CD4-positive, alpha-beta T cell (primary cell): ENCODE measurements around the gene CFAP410. TPM values are rescaled to one million over a fixed set of nuclear protein-coding genes. Genes with fewer than 3 reads are reported as not detected.

Experiments
- ATAC-seq: fragments of 200-7000 bp; cut with Tn5 transposase; one replicate; pipeline ENCODE4 v1.10.0; 2022; ENCODE audit warnings: mild to moderate bottlenecking; ENCODE audit not compliant: poor library complexity
- CTCF ChIA-PET: fragments of 350-600 bp; sonication (Branson Sonifier 250); formaldehyde crosslinking; loops from one replicate; lab custom pipeline; 2021; ENCODE audit warnings: antibody characterized with exemption, inconsistent platforms; lab: Charles Lee
- POLR2A ChIA-PET: fragments of 350-600 bp; sonication (Branson Sonifier 250); formaldehyde crosslinking; loops from one replicate; lab custom pipeline; 2021; ENCODE audit warnings: antibody characterized with exemption, inconsistent platforms; lab: Charles Lee
- DNase-seq, 14 experiments: peaks; one replicate each; pipeline ENCODE4 v3.0.0-alpha.2; 2013 to 2020; ENCODE audit warnings: mixed read lengths in 2 of 14
- H3K27ac ChIP-seq, 2 donors: one replicate each; pipeline versions ENCODE4 v1.5.1 to v1.7.0; 2013; ENCODE audit warnings: low read length in 2 of 2, low read depth in 1 of 2, mild to moderate bottlenecking in 1 of 2
- H3K27me3 ChIP-seq, 2 experiments: 1 replicate in 1 of 2; 2 replicates in 1 of 2; pipeline versions ENCODE4 v1.6.1 to v1.7.0; 2013; ENCODE audit warnings: low read length in 2 of 2, control low read depth in 1 of 2, mild to moderate bottlenecking in 1 of 2, moderate library complexity in 1 of 2; ENCODE audit not compliant: insufficient read depth in 2 of 2, control insufficient read depth in 1 of 2
- H3K36me3 ChIP-seq: one replicate; pipeline ENCODE4 v1.6.1; 2013; ENCODE audit warnings: low read length, control low read depth; ENCODE audit not compliant: insufficient read depth
- H3K4me1 ChIP-seq: one replicate; pipeline ENCODE4 v1.6.1; 2013; ENCODE audit warnings: low read length, control low read depth; ENCODE audit not compliant: insufficient read depth
- H3K4me3 ChIP-seq: one replicate; pipeline ENCODE4 v1.5.1; 2013; ENCODE audit warnings: mild to moderate bottlenecking, low read length, moderate library complexity
- H3K9me3 ChIP-seq, 2 experiments: 1 replicate in 1 of 2; 2 replicates in 1 of 2; pipeline versions ENCODE4 v1.6.1 to v1.7.0; 2013; ENCODE audit warnings: low read length in 2 of 2, mild to moderate bottlenecking in 2 of 2, control low read depth in 1 of 2, moderate library complexity in 1 of 2; ENCODE audit not compliant: control insufficient read depth in 1 of 2, insufficient read depth in 1 of 2
- H3K27ac Mint-ChIP-seq: one replicate; pipeline ENCODE4 v1.8.0; 2020; ENCODE audit warnings: mixed read lengths
- H3K27me3 Mint-ChIP-seq: one replicate; pipeline ENCODE4 v1.8.0; 2021; ENCODE audit warnings: mixed read lengths
- H3K36me3 Mint-ChIP-seq: one replicate; pipeline ENCODE4 v1.8.0; 2021; ENCODE audit warnings: low read depth, mixed read lengths
- H3K4me1 Mint-ChIP-seq: one replicate; pipeline ENCODE4 v1.8.0; 2021; ENCODE audit warnings: low read depth, mixed read lengths
- H3K4me3 Mint-ChIP-seq: one replicate; pipeline ENCODE4 v1.8.0; 2020; ENCODE audit warnings: mild to moderate bottlenecking, mixed read lengths
- H3K9me3 Mint-ChIP-seq: one replicate; pipeline ENCODE4 v1.8.0; 2020; ENCODE audit warnings: mixed read lengths
- intact Hi-C, 2 experiments: fragments of 100-400 bp; cut with DNase I in 1 of 2; cut with micrococcal nuclease in 1 of 2; formaldehyde crosslinking; loops; one replicate each; pipeline versions ENCODE4 v1.15.1 to v1.9.0; 2023 to 2025; cut with DNase I, micrococcal nuclease
- total RNA-seq, 174 experiments: library from RNA in 2 of 174; stranded (reverse) in 2 of 174; gene quantifications; one replicate each; pipeline ENCODE4 v1.2.3 and lab custom pipeline; 2021 to 2026
- TF ChIP-seq, protein P1 (sequence below): fragments of 200-600 bp; IDR thresholded peaks from one replicate; pipeline ENCODE4 v1.8.0; 2022; ENCODE audit warnings: antibody characterized with exemption, mild to moderate bottlenecking

The CFAP410 gene
- total RNA-seq, 2 experiments from 2014 or later: 50.1 to 51.6 TPM

DNA sequence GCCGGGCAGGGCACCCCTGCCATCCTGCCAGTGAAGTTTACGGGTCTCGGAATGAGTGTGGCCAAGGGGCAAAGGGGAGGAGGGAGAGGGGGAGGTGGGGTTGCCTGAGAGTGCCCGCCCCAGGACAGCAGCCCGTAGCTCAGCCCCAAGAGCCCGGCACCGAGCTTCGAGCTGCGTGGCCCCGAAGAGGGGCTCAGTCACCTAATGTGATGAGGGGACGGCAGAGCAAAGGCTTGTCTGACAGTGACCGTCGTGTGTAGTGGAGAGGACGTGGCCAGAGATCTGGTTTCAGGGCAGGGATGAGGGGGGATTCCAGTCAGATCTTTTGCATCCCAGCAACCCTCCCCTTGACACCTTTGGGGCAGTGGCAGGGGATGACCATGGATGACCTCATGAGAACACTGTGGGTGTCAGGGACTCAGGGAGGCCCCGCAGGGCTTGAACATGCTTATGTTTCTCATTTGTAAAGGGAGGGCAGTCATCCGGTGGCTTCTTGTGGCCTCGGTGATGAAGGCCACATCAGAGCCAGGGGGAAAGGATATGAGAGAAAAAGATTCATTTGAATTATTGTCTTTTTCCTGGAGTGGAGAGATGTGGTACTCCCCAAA lies 13.2 kb upstream of the CFAP410 start:
- Histone ChIP-seq H3K36me3 (no peaks in the 10 kb centered on the region), H3K4me1 (peaks cover 57% of the 10 kb centered on the region), H3K4me3 (no peak overlapping the region), H3K27me3 (peaks cover 15% of the 10 kb centered on the region in 2 experiments), H3K27ac (no peak overlapping the region), H3K9me3 (peaks cover 0 to 5% of the 10 kb centered on the region in 2 experiments)
- ATAC-seq: no peak
- DNase-seq: no peak
- Mint-ChIP-seq H3K4me3 (peak overlapping the region; percentile 80), H3K27ac (no peak overlapping the region), H3K27me3 (peaks cover 10% of the 10 kb centered on the region), H3K4me1 (peaks cover 44% of the 10 kb centered on the region), H3K9me3 (no peaks in the 10 kb centered on the region), H3K36me3 (no peaks in the 10 kb centered on the region)
- CTCF ChIA-PET: no interaction called here
- TF ChIP-seq, protein P1, sequence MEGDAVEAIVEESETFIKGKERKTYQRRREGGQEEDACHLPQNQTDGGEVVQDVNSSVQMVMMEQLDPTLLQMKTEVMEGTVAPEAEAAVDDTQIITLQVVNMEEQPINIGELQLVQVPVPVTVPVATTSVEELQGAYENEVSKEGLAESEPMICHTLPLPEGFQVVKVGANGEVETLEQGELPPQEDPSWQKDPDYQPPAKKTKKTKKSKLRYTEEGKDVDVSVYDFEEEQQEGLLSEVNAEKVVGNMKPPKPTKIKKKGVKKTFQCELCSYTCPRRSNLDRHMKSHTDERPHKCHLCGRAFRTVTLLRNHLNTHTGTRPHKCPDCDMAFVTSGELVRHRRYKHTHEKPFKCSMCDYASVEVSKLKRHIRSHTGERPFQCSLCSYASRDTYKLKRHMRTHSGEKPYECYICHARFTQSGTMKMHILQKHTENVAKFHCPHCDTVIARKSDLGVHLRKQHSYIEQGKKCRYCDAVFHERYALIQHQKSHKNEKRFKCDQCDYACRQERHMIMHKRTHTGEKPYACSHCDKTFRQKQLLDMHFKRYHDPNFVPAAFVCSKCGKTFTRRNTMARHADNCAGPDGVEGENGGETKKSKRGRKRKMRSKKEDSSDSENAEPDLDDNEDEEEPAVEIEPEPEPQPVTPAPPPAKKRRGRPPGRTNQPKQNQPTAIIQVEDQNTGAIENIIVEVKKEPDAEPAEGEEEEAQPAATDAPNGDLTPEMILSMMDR: no peak
- POLR2A ChIA-PET: interaction anchor here (1.3 kb wide), 1 partner anchor 13 kb away, joined by 13 read pairs; the partner anchor contains the start of gene CFAP410
- intact Hi-C loops: loop anchor here in 1 of 2 experiments (5.0 to 10.0 kb wide), 2 partner anchors 50 to 62 kb away; partner anchors contain the start of gene PFKL

DNA sequence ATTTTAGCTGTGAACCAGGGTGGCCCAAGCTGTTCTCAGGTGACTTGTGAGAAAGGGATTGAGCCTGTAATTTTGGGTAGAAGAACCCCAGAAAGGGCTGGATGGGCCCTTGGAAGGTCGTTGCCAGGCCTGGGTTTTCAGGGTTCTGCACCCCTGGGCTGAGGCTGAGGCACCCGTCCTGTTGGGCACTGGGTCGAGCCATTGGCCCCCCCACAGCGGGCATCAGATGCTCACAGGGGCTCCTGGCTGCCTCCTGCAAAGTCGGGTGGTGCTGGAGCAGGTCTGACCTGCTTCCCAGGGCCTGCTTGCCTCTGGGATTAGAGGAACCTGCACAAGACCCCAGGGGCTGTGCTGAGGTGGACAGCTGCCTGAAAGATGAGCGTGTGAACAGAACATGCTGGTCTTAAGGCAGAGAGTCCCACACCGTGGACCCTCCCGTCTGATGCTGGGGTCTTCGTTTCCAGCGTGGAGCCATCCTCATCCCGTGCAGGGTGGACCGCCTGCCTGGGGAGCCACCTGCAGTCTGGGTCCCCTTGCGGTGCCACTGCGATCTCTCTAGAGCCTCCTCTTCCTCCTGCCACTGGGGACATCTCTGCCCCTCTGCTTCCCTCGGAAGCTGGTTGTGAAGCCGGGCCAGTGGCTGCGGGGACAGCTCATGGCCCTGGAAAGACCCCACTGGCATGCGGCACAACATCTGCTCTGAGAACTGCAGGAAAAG lies 12.5 kb upstream of the CFAP410 start:
- ATAC-seq: no peak
- Mint-ChIP-seq H3K4me3 (no peak overlapping the region), H3K9me3 (no peaks in the 10 kb centered on the region), H3K4me1 (peaks cover 44% of the 10 kb centered on the region), H3K27ac (no peak overlapping the region), H3K27me3 (peaks cover 13% of the 10 kb centered on the region), H3K36me3 (no peaks in the 10 kb centered on the region)
- TF ChIP-seq, protein P1: no peak
- ChIA-PET POLR2A (no interaction called here), CTCF (no interaction called here)
- Histone ChIP-seq H3K27me3 (peaks cover 15% of the 10 kb centered on the region in 2 experiments), H3K36me3 (no peaks in the 10 kb centered on the region), H3K4me1 (peaks cover 55% of the 10 kb centered on the region), H3K9me3 (peaks cover 0 to 5% of the 10 kb centered on the region in 2 experiments), H3K4me3 (no peak overlapping the region), H3K27ac (no peak overlapping the region)
- no peak for DNase-seq
- intact Hi-C loops: loop anchor here in 1 of 2 experiments (5.0 to 10.0 kb wide), 2 partner anchors 49 to 63 kb away; partner anchors contain the start of gene PFKL

DNA sequence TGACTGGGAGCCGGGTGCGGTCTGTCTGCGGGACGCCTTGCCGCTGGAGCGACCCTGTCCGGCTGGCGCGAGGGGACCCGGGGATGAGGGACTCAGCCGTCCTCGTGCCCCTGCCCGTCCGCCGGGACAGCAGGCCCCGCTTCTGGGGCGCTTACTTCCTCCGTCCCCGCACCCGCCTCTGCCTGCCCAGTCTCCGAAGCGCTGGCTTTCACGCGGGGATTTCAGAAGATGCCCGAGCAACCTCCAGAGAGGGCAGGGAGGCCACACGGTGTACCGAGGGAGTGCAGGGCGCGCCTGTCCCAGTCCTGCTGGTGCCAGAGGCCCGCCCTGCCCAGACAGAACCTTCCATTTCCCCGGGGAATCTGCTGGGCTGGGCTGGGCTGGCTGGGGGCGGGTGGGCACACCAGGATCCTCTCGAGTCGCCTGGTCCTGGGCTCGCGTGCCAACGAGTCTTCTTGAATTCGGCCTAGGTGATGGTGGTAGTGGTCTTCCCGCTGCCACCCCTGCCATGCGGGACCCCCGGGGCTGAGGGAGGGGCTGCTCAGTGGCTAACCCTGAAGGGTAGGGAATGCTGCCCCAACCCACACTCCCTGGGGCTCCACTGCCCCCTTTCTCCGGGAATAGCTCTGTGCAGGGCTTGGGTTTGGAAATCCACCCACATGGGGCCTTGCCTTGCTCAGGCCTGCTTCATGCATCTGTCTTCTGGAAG lies 11.7 kb upstream of the CFAP410 start:
- H3K36me3 Mint-ChIP-seq: no peaks in the 10 kb centered on the region
- no peak for DNase-seq
- H3K27me3 Mint-ChIP-seq: peaks cover 14% of the 10 kb centered on the region
- no peak for ATAC-seq
- Histone ChIP-seq H3K4me1 (peaks cover 51% of the 10 kb centered on the region), H3K36me3 (no peaks in the 10 kb centered on the region), H3K27me3 (peaks cover 15% of the 10 kb centered on the region in 2 experiments), H3K4me3 (no peak overlapping the region), H3K9me3 (peaks cover 0 to 5% of the 10 kb centered on the region in 2 experiments), H3K27ac (no peak overlapping the region)
- H3K27ac Mint-ChIP-seq: no peak overlapping the region
- TF ChIP-seq, protein P1: no peak
- POLR2A ChIA-PET: no interaction called here
- H3K4me1 Mint-ChIP-seq: peaks cover 37% of the 10 kb centered on the region
- CTCF ChIA-PET: no interaction called here
- no peak overlapping the region for H3K4me3 Mint-ChIP-seq
- no peaks in the 10 kb centered on the region for H3K9me3 Mint-ChIP-seq
- intact Hi-C loops: loop anchor here in 1 of 2 experiments (5.0 to 10.0 kb wide), 2 partner anchors 49 to 64 kb away; partner anchors contain the start of gene PFKL
